Measurements from ENCODE around the gene TNRC18.

Gene TNRC18

GRCh38 chr7:5413449-5413786 lies 10.2 kb downstream of the TNRC18 start:
- peaks cover 100% of the 10 kb centered on the region for H3K79me2 ChIP-seq (ENCODE audit: insufficient read depth, low read length)

GRCh38 chr7:5408777-5409176 lies 14.9 kb downstream of the TNRC18 start:
- H3K27me3 ChIP-seq (ENCODE audit: insufficient read depth, low read length, poor library complexity, severe bottlenecking): no peaks in the 10 kb centered on the region
- no peaks in the 10 kb centered on the region for H3F3A ChIP-seq (ENCODE audit: low read depth)
- peaks cover 100% of the 10 kb centered on the region for H3K79me2 ChIP-seq (ENCODE audit: insufficient read depth, low read length)
- H3K9me3 ChIP-seq (ENCODE audit: insufficient read depth, low read depth, low read length): no peaks in the 10 kb centered on the region
- no peak overlapping the region for H2AFZ ChIP-seq (ENCODE audit: low read length)
- peaks cover 41% of the 10 kb centered on the region for H4K20me1 ChIP-seq (ENCODE audit: insufficient read depth, low read length, poor library complexity, severe bottlenecking)
- H3K4me2 ChIP-seq (ENCODE audit: low read depth, low read length, poor library complexity, severe bottlenecking): no peak overlapping the region
- H3K36me3 ChIP-seq (ENCODE audit: insufficient read depth, low read length): peaks cover 34% of the 10 kb centered on the region; the same call in 1 of the 2 replicates
- TF ChIP-seq CTCF (conservative IDR thresholded peaks at IDR 0.05; ENCODE audit: low read length): no peak
- TF ChIP-seq EZH2phosphoT487 (IDR thresholded peaks at IDR 0.05; ENCODE audit: borderline replicate concordance): no peak
- no peaks in the 10 kb centered on the region for H3K9me2 ChIP-seq (replicated peaks; ENCODE audit: low read depth, low read length)
- peaks cover 12% of the 10 kb centered on the region for H3K4me1 ChIP-seq (ENCODE audit: insufficient read depth, low read length, poor library complexity, severe bottlenecking)
- H3K4me3 ChIP-seq (ENCODE audit: low read length, poor library complexity, severe bottlenecking): no peak overlapping the region
- no peak overlapping the region for H3K9ac ChIP-seq (ENCODE audit: low read depth, low read length, poor library complexity, severe bottlenecking)

More at GRCh38 chr7:5413449-5413786, 10.2 kb downstream of the TNRC18 start:
- H3K27me3 ChIP-seq (ENCODE audit: insufficient read depth, low read length, poor library complexity, severe bottlenecking): no peaks in the 10 kb centered on the region
- H3K4me2 ChIP-seq (ENCODE audit: low read depth, low read length, poor library complexity, severe bottlenecking): peak overlapping the region; percentile 64
- TF ChIP-seq CTCF (conservative IDR thresholded peaks at IDR 0.05; ENCODE audit: low read length) (no peak), EZH2phosphoT487 (IDR thresholded peaks at IDR 0.05; ENCODE audit: borderline replicate concordance) (no peak)
- H4K20me1 ChIP-seq (ENCODE audit: insufficient read depth, low read length, poor library complexity, severe bottlenecking): peaks cover 39% of the 10 kb centered on the region
- no peaks in the 10 kb centered on the region for H3K9me3 ChIP-seq (ENCODE audit: insufficient read depth, low read depth, low read length)
- H3K4me1 ChIP-seq (ENCODE audit: insufficient read depth, low read length, poor library complexity, severe bottlenecking): peaks cover 27% of the 10 kb centered on the region
- H2AFZ ChIP-seq (ENCODE audit: low read length): no peak overlapping the region
- H3K4me3 ChIP-seq (ENCODE audit: low read length, poor library complexity, severe bottlenecking): peak overlapping the region; percentile 39
- peaks cover 3% of the 10 kb centered on the region for H3F3A ChIP-seq (ENCODE audit: low read depth)
- peaks cover 11% of the 10 kb centered on the region; the same call in 1 of the 2 replicates for H3K36me3 ChIP-seq (ENCODE audit: insufficient read depth, low read length)
- peak overlapping the region; percentile 39 for H3K9ac ChIP-seq (ENCODE audit: low read depth, low read length, poor library complexity, severe bottlenecking)
- H3K9me2 ChIP-seq (replicated peaks; ENCODE audit: low read depth, low read length): no peaks in the 10 kb centered on the region

GRCh38 chr7:5406957-5407945 lies 16.4 kb downstream of the TNRC18 start:
- no peaks in the 10 kb centered on the region for H3K4me1 ChIP-seq (ENCODE audit: insufficient read depth, low read length, poor library complexity, severe bottlenecking)
- no peaks in the 10 kb centered on the region for H3F3A ChIP-seq (ENCODE audit: low read depth)
- peaks cover 100% of the 10 kb centered on the region for H3K79me2 ChIP-seq (ENCODE audit: insufficient read depth, low read length)
- H3K9ac ChIP-seq (ENCODE audit: low read depth, low read length, poor library complexity, severe bottlenecking): no peak overlapping the region
- no peak for TF ChIP-seq CTCF (conservative IDR thresholded peaks at IDR 0.05; ENCODE audit: low read length)
- no peaks in the 10 kb centered on the region for H3K9me3 ChIP-seq (ENCODE audit: insufficient read depth, low read depth, low read length)
- H4K20me1 ChIP-seq (ENCODE audit: insufficient read depth, low read length, poor library complexity, severe bottlenecking): peaks cover 38% of the 10 kb centered on the region
- no peaks in the 10 kb centered on the region for H3K27me3 ChIP-seq (ENCODE audit: insufficient read depth, low read length, poor library complexity, severe bottlenecking)
- no peak overlapping the region for H2AFZ ChIP-seq (ENCODE audit: low read length)
- H3K9me2 ChIP-seq (replicated peaks; ENCODE audit: low read depth, low read length): no peaks in the 10 kb centered on the region
- H3K4me2 ChIP-seq (ENCODE audit: low read depth, low read length, poor library complexity, severe bottlenecking): no peak overlapping the region
- peaks cover 34% of the 10 kb centered on the region; the same call in 1 of the 2 replicates for H3K36me3 ChIP-seq (ENCODE audit: insufficient read depth, low read length)
- H3K4me3 ChIP-seq (ENCODE audit: low read length, poor library complexity, severe bottlenecking): no peak overlapping the region
